NCI-H1048 (cell line): Measurements from ENCODE around the gene SAMD4B.

ENCODE experiments used
- DNase-seq: peaks from one replicate; lab custom pipeline; 2025; lab: John Stamatoyannopoulos, UW

The SAMD4B gene

DNA sequence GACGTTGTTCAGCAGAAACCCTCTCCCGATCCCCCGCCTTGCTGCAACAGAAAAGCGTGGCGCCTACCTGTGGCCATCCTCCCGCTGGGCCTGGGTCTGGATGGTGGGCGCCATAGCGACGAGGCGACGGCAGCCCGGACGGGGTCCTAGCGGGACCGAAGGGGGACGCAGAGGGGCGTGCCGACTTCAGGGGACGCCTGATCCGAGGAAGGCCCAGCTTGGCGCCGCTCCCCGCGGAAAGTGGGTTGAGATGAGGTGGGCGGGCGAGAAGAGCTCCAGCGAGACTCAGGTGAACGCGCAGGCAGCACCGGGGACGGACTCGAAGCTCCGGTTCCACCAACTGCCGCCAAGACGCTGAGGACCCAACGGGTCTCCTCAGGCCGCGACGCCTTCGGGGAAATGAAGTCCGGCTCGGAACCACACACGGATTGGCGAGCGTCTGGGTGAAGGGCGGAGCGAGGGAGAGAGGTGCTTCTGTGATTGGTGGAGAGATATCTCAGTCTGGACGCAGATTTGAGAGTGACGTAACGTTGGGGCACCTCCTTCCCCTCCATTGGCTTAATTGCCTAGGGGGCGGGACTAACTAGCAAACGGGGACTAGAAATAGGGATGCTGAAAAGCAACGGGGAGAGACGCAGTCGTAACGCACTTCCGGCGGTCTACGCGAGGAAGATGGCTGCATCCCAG is 48.7 kb downstream of the SAMD4B start, which contains the start of the genes MED29 and PAF1:
MED29 (plus strand) TSS at position 628 of the 687 bp plus-strand sequence; CDS start at position 673, 45 bp downstream.
PAF1 (minus strand) TSS at position 356 of the 687 bp plus-strand sequence; CDS start at position 114, 242 bp downstream.
- DNase-seq = peak; percentile 95

GRCh38 chr19:39397360-39398296 is 55.4 kb downstream of the SAMD4B start:
- peak; percentile 73 for DNase-seq

DNA sequence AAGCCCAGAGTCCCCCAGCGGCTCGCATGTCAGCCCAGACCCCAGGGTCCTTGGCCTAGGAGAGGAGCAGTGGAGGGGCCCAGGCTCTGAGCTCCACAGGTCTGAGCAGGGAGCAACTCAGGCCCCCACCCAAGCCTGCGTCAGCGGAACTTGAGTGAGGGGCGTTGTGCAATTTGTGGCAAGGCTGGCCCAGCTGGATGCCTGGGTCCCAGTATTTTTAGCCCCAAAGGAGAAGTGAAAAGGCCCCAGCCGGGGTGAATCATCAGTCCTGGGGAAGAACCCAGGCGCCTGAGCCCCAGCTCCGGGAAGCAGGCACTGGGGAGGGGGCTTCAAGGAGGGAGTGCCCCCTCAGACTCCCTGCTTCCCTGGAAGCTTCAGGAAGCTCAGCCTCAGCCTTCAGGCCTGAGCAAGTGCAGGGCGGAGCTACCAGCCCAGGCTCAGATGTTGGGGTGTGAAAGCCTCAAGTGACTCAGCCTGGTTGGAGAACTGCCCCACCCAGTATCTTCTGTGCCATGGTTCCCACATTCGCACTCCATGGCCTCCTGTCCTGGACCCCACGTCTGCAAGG is 56.2 kb downstream of the SAMD4B start:
- no peak for DNase-seq

DNA sequence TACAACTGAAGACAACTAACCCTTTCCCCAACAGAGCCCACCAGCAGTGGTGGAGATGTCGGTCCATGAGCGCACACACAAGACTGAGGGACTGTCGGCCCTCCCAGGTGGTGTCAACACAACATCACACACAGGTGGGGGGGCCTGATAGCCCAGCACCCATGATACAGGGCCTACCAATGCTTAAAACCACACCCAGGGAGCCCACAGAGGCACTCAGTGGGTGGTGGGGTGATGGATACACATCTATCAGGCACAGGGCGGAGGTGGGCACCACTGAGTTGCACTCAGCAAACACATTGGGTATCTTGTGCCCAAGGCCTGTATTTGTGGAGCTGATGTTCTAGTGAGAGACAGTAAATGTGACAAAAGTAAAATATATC is 57.4 kb downstream of the SAMD4B start:
- DNase-seq = no peak

- no peak for DNase-seq
These were observed 57.8 kb downstream of the SAMD4B start for GRCh38 chr19:39400061-39400460.

DNA sequence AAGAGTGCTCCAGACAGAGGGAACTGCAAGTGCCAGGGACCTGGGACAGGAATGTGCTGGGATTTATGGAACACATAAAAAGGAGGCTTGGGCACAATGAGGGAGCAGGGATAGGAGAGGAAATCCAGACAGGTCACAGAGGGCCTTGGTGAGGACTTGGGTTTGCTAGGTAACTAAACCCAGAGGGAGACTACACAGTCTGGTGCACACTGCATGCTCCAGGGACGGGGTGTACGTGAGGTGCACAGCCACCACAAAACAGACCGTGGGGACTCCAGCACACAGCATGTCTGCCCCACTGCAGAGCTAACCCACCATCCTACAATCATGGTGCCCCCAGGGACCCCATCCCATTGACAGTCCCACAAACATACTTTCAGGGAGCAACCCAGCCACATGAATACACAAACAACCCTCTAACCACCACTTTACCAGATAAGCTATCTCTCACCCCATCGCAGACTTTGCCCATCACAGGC is 58.9 kb downstream of the SAMD4B start:
- DNase-seq = no peak

- DNase-seq = no peak
These were observed 59.5 kb downstream of the SAMD4B start for GRCh38 chr19:39401549-39402345.

- DNase-seq = no peak
These were observed 60.4 kb downstream of the SAMD4B start for GRCh38 chr19:39402346-39403300.

GRCh38 chr19:39403331-39404312 is 61.4 kb downstream of the SAMD4B start:
- no peak for DNase-seq

DNA sequence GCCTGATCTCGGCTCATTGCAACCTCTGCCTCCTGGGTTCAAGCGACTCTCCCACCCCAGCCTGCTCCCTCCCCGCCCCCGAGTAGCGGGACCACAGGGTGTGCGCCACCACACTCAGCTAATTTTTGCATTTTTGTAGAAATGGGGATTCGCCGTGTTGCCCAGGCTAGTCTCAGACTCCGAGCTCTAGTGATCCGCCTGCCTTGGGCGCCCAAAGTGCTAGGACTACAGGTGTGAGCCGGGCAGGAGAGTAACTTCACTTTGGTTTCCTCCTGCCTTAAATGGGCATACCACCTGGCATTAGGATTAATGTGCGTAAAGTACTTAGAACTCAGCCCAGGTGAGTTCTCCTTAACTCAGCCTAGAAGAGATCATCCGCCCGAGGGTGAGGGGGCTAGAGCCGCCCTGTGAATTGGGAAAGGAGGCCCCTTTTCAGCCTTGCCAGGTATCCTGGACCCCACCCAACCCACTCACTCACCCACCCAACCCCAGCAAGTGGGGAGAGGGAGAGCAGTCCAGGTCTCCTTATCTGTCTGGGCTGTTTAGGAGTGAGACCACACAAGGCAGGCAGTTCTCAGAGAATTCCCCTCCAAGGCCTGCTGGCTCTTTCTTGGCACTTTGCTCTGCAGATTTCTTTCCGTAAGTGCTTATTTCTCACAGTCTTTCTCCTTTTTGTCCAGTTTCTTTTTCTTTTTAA is 63.2 kb downstream of the SAMD4B start:
- no peak for DNase-seq

GRCh38 chr19:39405958-39406655 is 63.9 kb downstream of the SAMD4B start:
- no peak for DNase-seq

- DNase-seq = no peak
These were observed 64.6 kb downstream of the SAMD4B start, which contains the start of gene ZFP36 for GRCh38 chr19:39406656-39407409. TSS of gene ZFP36 (plus strand) at chr19:39406847. CDS start at chr19:39406905, 58 bp downstream.

- DNase-seq = no peak
These were observed 65.1 kb downstream of the SAMD4B start for GRCh38 chr19:39407410-39407659.

DNA sequence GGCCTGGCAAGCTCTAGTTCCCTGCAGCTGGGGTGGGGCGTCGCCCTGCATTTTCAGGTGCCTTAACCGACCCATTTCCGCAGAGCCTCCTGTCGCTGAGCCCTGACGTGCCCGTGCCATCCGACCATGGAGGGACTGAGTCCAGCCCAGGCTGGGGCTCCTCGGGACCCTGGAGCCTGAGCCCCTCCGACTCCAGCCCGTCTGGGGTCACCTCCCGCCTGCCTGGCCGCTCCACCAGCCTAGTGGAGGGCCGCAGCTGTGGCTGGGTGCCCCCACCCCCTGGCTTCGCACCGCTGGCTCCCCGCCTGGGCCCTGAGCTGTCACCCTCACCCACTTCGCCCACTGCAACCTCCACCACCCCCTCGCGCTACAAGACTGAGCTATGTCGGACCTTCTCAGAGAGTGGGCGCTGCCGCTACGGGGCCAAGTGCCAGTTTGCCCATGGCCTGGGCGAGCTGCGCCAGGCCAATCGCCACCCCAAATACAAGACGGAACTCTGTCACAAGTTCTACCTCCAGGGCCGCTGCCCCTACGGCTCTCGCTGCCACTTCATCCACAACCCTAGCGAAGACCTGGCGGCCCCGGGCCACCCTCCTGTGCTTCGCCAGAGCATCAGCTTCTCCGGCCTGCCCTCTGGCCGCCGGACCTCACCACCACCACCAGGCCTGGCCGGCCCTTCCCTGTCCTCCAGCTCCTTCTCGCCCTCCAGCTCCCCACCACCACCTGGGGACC is 65.6 kb downstream of the SAMD4B start:
- DNase-seq = no peak

GRCh38 chr19:39408392-39409207 is 66.4 kb downstream of the SAMD4B start:
- no peak for DNase-seq
